DOHH2 (cell line): ENCODE measurements around the gene LSR.

ENCODE experiments used
- H3F3A ChIP-seq: fragments of 200-600 bp; sonication (generic), shearing (Covaris generic); 2 replicates; pipeline ENCODE4 v1.6.0; 2016; ENCODE audit warnings: antibody characterized with exemption, mild to moderate bottlenecking; ENCODE audit not compliant: control insufficient read depth, insufficient read depth
- H3K27ac ChIP-seq: fragments of 200-600 bp; sonication (generic); 2 replicates; pipeline ENCODE4 v1.5.1; 2014; ENCODE audit warnings: low read depth, mild to moderate bottlenecking, low read length, moderate library complexity
- H3K27me3 ChIP-seq: fragments of 200-600 bp; sonication (generic); 2 replicates; pipeline ENCODE4 v1.6.1; 2014; ENCODE audit warnings: mild to moderate bottlenecking, low read length, mixed read lengths; ENCODE audit not compliant: control insufficient read depth
- H3K36me3 ChIP-seq: fragments of 200-600 bp; sonication (generic); 2 replicates; pipeline ENCODE4 v1.6.1; 2014; ENCODE audit warnings: mild to moderate bottlenecking, low read length, moderate library complexity, mixed read lengths; ENCODE audit not compliant: control insufficient read depth
- H3K4me1 ChIP-seq: fragments of 200-600 bp; sonication (generic); 2 replicates; pipeline ENCODE4 v1.6.1; 2014; ENCODE audit warnings: mild to moderate bottlenecking, low read length, mixed read lengths; ENCODE audit not compliant: control insufficient read depth
- H3K4me2 ChIP-seq: fragments of 200-600 bp; sonication (generic); 2 replicates; pipeline ENCODE4 v1.6.0; 2014; ENCODE audit warnings: mild to moderate bottlenecking, low read length, moderate library complexity
- H3K4me3 ChIP-seq: fragments of 200-600 bp; sonication (generic); 2 replicates; pipeline ENCODE4 v1.5.1; 2014; ENCODE audit warnings: mild to moderate bottlenecking, low read length, mixed read lengths
- H3K79me2 ChIP-seq: fragments of 200-600 bp; sonication (generic); 2 replicates; pipeline ENCODE4 v1.6.1; 2014; ENCODE audit warnings: mild to moderate bottlenecking, low read length, mixed read lengths; ENCODE audit not compliant: control insufficient read depth
- H3K9me2 ChIP-seq: fragments of 200-600 bp; sonication (generic); replicated peaks from 2 replicates; pipeline ENCODE4 v1.6.1; 2014; ENCODE audit warnings: mild to moderate bottlenecking, low read length, mixed read lengths; ENCODE audit not compliant: control insufficient read depth
- H3K9me3 ChIP-seq: fragments of 200-600 bp; sonication (generic); 2 replicates; pipeline ENCODE4 v1.6.1; 2014; ENCODE audit warnings: antibody characterized with exemption, low read length, mixed read lengths; ENCODE audit not compliant: control insufficient read depth, insufficient read depth
- H4K20me1 ChIP-seq: fragments of 200-600 bp; sonication (generic); 2 replicates; pipeline ENCODE4 v1.6.0; 2014; ENCODE audit warnings: low read depth, mild to moderate bottlenecking, antibody characterized with exemption, low read length, moderate library complexity; ENCODE audit not compliant: control insufficient read depth, insufficient read depth
- EZH2phosphoT487 ChIP-seq: fragments of 200-600 bp; sonication (generic); IDR thresholded peaks from 2 replicates; pipeline ENCODE4 v1.6.1; 2017; ENCODE audit warnings: borderline replicate concordance, mild to moderate bottlenecking, antibody characterized with exemption, low read length, moderate library complexity, mixed read lengths
- TF ChIP-seq, protein P1 (sequence below): fragments of 200-600 bp; sonication (generic); IDR thresholded peaks from one replicate; pipeline ENCODE4 v1.5.1; 2014; ENCODE audit warnings: antibody characterized with exemption, mild to moderate bottlenecking, low read depth, low read length; ENCODE audit not compliant: poor library complexity, severe bottlenecking

The LSR gene

DNA sequence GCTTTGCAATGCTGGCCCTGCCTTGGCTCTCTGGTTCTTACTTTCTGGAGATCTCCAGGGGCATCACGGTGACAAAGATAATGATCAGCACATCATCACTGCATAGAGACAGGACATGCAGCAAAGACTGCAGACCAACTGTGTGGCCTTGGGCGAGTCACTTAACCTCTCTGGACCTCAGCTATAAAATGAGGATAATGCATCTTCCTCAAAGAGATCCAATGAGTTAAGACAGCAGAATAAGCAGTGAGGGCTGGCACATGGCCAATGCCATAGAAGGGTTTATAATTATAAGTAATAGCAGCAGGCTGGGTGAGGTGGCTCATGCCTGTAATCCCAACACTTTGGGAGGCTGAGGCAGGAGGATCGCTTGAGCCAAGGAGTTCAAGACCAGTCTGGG lies 45.5 kb downstream of the LSR start:
- H3K4me2 ChIP-seq = peak overlapping the region; percentile 81
- peak overlapping the region; percentile 26 for H3K4me3 ChIP-seq
- H3K9me2 ChIP-seq = no peaks in the 10 kb centered on the region
- peaks cover 38% of the 10 kb centered on the region for H3F3A ChIP-seq
- H3K4me1 ChIP-seq = peaks cover 84% of the 10 kb centered on the region
- H3K79me2 ChIP-seq = no peaks in the 10 kb centered on the region
- H3K27me3 ChIP-seq = peaks cover 16% of the 10 kb centered on the region
- no peaks in the 10 kb centered on the region for H4K20me1 ChIP-seq
- no peaks in the 10 kb centered on the region for H3K36me3 ChIP-seq
- TF ChIP-seq, protein P1, sequence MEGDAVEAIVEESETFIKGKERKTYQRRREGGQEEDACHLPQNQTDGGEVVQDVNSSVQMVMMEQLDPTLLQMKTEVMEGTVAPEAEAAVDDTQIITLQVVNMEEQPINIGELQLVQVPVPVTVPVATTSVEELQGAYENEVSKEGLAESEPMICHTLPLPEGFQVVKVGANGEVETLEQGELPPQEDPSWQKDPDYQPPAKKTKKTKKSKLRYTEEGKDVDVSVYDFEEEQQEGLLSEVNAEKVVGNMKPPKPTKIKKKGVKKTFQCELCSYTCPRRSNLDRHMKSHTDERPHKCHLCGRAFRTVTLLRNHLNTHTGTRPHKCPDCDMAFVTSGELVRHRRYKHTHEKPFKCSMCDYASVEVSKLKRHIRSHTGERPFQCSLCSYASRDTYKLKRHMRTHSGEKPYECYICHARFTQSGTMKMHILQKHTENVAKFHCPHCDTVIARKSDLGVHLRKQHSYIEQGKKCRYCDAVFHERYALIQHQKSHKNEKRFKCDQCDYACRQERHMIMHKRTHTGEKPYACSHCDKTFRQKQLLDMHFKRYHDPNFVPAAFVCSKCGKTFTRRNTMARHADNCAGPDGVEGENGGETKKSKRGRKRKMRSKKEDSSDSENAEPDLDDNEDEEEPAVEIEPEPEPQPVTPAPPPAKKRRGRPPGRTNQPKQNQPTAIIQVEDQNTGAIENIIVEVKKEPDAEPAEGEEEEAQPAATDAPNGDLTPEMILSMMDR = no peak
- TF ChIP-seq EZH2phosphoT487 = no peak
- H3K9me3 ChIP-seq = no peaks in the 10 kb centered on the region
- peak overlapping the region; percentile 90 for H3K27ac ChIP-seq

GRCh38 chr19:35294859-35295791 lies 46.3 kb downstream of the LSR start:
- peaks cover 16% of the 10 kb centered on the region for H3K27me3 ChIP-seq
- H3K27ac ChIP-seq = peak overlapping the region; percentile 90
- H3K4me2 ChIP-seq = peak overlapping the region; percentile 81
- peaks cover 84% of the 10 kb centered on the region for H3K4me1 ChIP-seq
- peak overlapping the region; percentile 69 for H3K4me3 ChIP-seq
- no peak for TF ChIP-seq EZH2phosphoT487
- TF ChIP-seq, protein P1 = no peak
- no peaks in the 10 kb centered on the region for H3K9me3 ChIP-seq
- no peaks in the 10 kb centered on the region for H4K20me1 ChIP-seq
- H3K36me3 ChIP-seq = no peaks in the 10 kb centered on the region
- peaks cover 35% of the 10 kb centered on the region for H3F3A ChIP-seq
- H3K9me2 ChIP-seq = no peaks in the 10 kb centered on the region
- no peaks in the 10 kb centered on the region for H3K79me2 ChIP-seq

GRCh38 chr19:35295792-35296462 lies 47.1 kb downstream of the LSR start:
- Histone ChIP-seq H3K4me3 (peak overlapping the region; percentile 69), H3K27me3 (peaks cover 11% of the 10 kb centered on the region), H3K36me3 (no peaks in the 10 kb centered on the region), H3K9me3 (no peaks in the 10 kb centered on the region), H3K4me1 (peaks cover 82% of the 10 kb centered on the region), H3F3A (peaks cover 35% of the 10 kb centered on the region), H3K27ac (peak overlapping the region; percentile 90), H3K79me2 (no peaks in the 10 kb centered on the region), H3K4me2 (peak overlapping the region; percentile 81), H3K9me2 (no peaks in the 10 kb centered on the region), H4K20me1 (no peaks in the 10 kb centered on the region)
- TF ChIP-seq EZH2phosphoT487 = no peak
- TF ChIP-seq, protein P1 = no peak
